GM21381 (cell line): ENCODE results near the gene TXNDC2.

Experiments
- ATAC-seq: cut with Tn5 transposase; IDR thresholded peaks from one replicate; pipeline ENCODE4 v1.9.1; 2021; ENCODE audit warnings: mild to moderate bottlenecking, moderate library complexity; ENCODE audit not compliant: unreplicated experiment

The TXNDC2 gene

DNA sequence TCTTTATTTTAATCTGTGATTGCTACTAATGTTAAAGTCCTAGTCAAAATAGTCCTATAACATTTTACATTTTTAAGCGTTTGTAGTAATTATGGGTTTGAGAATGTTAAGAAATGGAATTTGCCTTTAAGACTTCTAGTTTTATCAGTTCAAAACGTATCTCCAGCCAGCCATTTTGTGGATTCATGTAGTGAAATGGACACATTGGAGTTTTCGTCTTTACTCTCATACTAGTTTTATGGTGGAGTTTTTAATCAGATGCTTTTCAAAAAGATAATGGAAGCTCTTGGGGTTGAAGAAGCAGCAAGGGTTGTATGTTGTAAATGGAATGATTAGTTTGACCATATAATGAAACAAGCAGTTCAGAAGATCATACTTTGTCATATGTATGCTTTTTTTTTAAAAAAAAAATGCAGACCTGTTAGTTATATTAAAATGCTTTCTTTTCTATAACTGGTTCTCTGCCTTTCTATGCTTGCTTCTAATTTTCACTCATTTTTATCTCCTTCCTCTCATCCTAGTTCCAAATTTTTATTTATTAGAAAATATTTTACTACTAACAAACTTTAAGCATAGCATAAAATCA, 44.6 kb downstream of the TXNDC2 start:
- no peak for ATAC-seq

DNA sequence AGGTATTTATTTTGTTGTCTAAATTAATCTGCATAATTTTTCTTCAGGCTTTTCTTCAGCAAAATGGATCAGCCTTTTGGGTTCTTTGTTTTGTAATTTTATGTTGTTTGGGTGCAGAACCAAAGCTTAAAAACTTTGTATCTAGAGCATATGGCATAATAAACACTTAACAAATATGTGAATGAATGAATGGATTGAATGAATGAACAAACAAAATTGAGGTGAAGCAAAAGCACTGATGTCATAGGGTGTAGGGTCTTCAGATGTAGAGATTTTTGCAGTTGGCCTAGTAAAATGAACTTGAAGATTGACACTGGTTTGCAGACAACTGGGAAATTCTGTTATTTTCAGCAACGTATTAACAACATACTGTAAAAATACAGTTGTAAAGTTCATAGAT, 45.4 kb downstream of the TXNDC2 start:
- no peak for ATAC-seq

DNA sequence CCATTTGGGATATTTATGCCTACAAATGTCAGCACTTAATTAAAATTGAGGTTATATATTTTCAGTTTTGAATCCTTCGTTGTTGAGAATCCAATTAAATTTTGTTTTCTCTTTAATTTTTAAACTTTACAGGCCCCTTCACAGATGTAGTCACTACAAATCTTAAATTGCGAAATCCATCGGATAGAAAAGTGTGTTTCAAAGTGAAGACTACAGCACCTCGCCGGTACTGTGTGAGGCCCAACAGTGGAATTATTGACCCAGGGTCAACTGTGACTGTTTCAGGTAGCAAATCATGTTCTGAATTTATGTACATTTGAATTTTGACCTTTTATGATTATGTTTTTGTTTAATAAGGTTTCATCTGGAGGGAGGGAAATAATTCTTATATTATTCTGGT, 45.9 kb downstream of the TXNDC2 start:
- ATAC-seq: no peak

DNA sequence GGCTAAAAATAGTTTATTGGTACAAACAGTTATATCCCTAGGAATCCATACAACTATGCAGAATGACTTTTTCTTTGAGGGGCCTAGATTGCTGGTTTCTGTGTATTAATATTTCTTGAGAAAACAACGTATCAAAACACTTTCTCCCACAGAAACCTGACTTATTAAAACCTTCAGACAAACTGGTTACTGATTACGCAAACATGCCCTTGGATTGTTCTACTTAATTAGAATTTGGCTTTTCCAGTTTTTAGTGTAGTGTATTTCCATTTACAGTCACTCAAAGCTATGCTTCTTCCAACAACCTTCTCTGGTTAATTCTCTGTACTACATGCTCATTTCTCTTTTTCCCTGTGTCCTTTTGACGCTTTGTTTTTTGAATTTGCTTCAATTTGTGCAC, 48.1 kb downstream of the TXNDC2 start:
- no peak for ATAC-seq

DNA sequence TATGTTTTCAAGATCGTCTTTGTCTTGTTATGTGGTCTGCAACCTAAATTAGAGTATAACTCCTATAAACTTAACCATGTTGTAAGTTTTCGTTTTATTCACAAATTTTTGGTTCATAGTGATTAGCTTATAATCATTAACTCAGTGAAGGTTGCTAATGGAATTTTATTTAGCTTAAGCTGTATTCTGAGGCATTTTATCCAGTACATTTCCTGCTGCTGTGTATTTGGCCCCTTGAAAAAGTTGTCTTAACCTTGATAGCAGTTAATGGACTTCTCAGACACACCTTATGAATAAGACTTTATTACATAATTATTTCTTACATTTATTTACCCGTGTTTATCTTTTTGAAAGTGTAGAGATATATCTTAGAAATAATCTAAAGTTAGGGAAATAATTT, 48.5 kb downstream of the TXNDC2 start:
- ATAC-seq: no peak
